Measurements from ENCODE around the gene ESM1.

GRCh38 chr5:54946306-54946819 is 39.0 kb downstream of the ESM1 start:
- TF ChIP-seq CTCF (IDR thresholded peaks at IDR 0.05), result no peak
- TF ChIP-seq POLR2A (IDR thresholded peaks at IDR 0.05), result no peak
- TF ChIP-seq POLR2AphosphoS5 (IDR thresholded peaks at IDR 0.05; ENCODE audit: insufficient read depth in 1 of 2, low read depth in 1 of 2), result no peak
